ENCODE results near the gene MTMR12. TPM values are rescaled to one million over a fixed set of nuclear protein-coding genes. Genes with fewer than 3 reads are reported as not detected.

Gene MTMR12
- total and polyA plus RNA-seq, 10 of the 15 experiments (the other 5 are each of a cell fraction or from before 2014, with no cell fraction given), result 5.0 to 22.9 (median 16.3) TPM

GRCh38 chr5:32270178-32270577, 42.6 kb downstream of the MTMR12 start (continued):
- no peak for TF ChIP-seq PBX3 (IDR thresholded peaks at IDR 0.05; ENCODE audit: insufficient replicate concordance, low read depth, low read length)
- no peak for TF ChIP-seq TCF7 (IDR thresholded peaks at IDR 0.05; ENCODE audit: borderline replicate concordance)
- no peak for TF ChIP-seq JUNB (IDR thresholded peaks at IDR 0.05)
- no peak for TF ChIP-seq TCF3 (IDR thresholded peaks at IDR 0.05; ENCODE audit: borderline replicate concordance, insufficient read depth, low read depth, low read length)
- no peak for TF ChIP-seq CEBPZ (IDR thresholded peaks at IDR 0.05; ENCODE audit: low read depth, low read length)
- TF ChIP-seq EGR1 (IDR thresholded peaks at IDR 0.05; ENCODE audit: borderline replicate concordance in 1 of 2, low read depth in 2 of 2, low read length in 2 of 2), result no peak
- TF ChIP-seq RAD21 (IDR thresholded peaks at IDR 0.05; ENCODE audit: insufficient read depth, low read depth, low read length), result no peak
- TF ChIP-seq MTA2 (IDR thresholded peaks at IDR 0.05; ENCODE audit: low read depth), result no peak
- TF ChIP-seq PRDM15 (CRISPR knock-in tag; IDR thresholded peaks at IDR 0.05), result no peak
